Placental pericyte (primary cell): ENCODE measurements around the gene CRTAP. TPM values are rescaled to one million over a fixed set of nuclear protein-coding genes. Genes with fewer than 3 reads are reported as not detected.

ENCODE experiments used
- small RNA-seq: library from RNA; depleted of rRNA; stranded (forward); fragments of <200 nt; gene quantifications from one replicate; pipeline ENCODE3, GENCODE V24; 2012; ENCODE audit warnings: low replicate concordance
- total RNA-seq: library from RNA; depleted of rRNA; stranded (reverse); fragments of >200 nt; gene quantifications from 2 replicates; pipeline ENCODE4 v1.2.3, GENCODE V29; 2012

Gene CRTAP
- total RNA-seq = 166 and 180 TPM in 2 replicates

DNA sequence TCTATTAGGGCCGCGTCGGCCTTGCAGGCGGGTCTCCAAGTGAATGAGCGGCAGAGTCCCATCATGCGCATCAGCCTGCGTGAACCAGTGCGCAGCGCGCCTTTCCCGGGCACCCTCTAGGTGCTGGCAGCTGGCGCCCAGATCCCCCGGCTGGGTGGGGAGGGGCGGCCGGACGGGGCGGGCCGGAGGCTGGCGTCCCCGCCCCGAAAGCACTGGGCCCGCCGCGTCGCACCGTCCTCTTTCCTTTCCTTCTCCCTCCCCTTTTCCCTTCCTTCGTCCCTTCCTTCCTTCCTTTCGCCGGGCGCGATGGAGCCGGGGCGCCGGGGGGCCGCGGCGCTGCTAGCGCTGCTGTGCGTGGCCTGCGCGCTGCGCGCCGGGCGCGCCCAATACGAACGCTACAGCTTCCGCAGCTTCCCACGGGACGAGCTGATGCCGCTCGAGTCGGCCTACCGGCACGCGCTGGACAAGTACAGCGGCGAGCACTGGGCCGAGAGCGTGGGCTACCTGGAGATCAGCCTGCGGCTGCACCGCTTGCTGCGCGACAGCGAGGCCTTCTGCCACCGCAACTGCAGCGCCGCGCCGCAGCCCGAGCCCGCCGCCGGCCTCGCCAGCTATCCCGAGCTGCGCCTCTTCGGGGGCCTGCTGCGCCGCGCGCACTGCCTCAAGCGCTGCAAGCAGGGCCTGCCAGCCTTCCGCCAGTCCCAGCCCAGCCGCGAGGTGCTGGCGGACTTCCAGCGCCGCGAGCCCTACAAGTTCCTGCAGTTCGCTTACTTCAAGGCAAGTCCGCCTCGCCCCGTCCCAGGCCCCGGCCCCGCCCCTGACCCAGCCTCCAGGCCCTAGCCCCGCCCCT is at the start of gene CRTAP:
Gene CRTAP (plus strand): TSS at position 243 of the 850 bp plus-strand sequence. CDS start 64 bp downstream, at position 307.

Small RNAs within 50 kb of the gene (small RNA-seq; reads per million reads assigned to genes)
- gene AC123900.1 (not detected), gene RN7SL296P (not detected), gene SUMO2P10 (not detected)

Other genes with a start within 250 kb of the CRTAP start
- not detected in 2 replicates for gene CCR4, start 162.4 kb upstream of the CRTAP start, total RNA-seq
- 62.7 and 137 TPM in 2 replicates for gene GLB1, start 16.9 kb upstream of the CRTAP start, total RNA-seq
- 7.7 and 10.2 TPM in 2 replicates for gene TMPPE, start 16.9 kb upstream of the CRTAP start, total RNA-seq
- 0.66 and 1.9 TPM in 2 replicates for gene SUSD5, start 104.8 kb downstream of the CRTAP start, total RNA-seq
- gene FBXL2, start 163.4 kb downstream of the CRTAP start, total RNA-seq = 9.0 and 11.5 TPM in 2 replicates